Esophagus muscularis mucosa (tissue), 3 donors: ENCODE measurements around the gene GRID1.

Experiments used
- CTCF ChIP-seq, 3 experiments: fragments of 200-600 bp in 2 of 3; fragments of 450-650 bp in 1 of 3; sonication (generic) in 2 of 3; IDR thresholded peaks; one replicate each; pipeline ENCODE4 v1.5.1; 2017 to 2019; ENCODE audit warnings: antibody characterized with exemption in 3 of 3, mild to moderate bottlenecking in 2 of 3, moderate library complexity in 1 of 3
- POLR2A ChIP-seq: fragments of 450-650 bp; IDR thresholded peaks from one replicate; pipeline ENCODE4 v1.6.1; 2017; ENCODE audit warnings: antibody characterized with exemption, moderate library complexity, mild to moderate bottlenecking, low read depth

- no peak for TF ChIP-seq CTCF (IDR thresholded peaks at IDR 0.05)
- no peak for TF ChIP-seq POLR2A
Measured at GRCh38 chr10:86037096-86037495, 329.5 kb downstream of the GRID1 start.
